ENCODE measurements around the gene PLOD3.
"Not testable (repeated sequence)": the region's sequence is repeated elsewhere in the genome, so short reads cannot be mapped to it uniquely, and the experiment has no call there.

Gene PLOD3

DNA sequence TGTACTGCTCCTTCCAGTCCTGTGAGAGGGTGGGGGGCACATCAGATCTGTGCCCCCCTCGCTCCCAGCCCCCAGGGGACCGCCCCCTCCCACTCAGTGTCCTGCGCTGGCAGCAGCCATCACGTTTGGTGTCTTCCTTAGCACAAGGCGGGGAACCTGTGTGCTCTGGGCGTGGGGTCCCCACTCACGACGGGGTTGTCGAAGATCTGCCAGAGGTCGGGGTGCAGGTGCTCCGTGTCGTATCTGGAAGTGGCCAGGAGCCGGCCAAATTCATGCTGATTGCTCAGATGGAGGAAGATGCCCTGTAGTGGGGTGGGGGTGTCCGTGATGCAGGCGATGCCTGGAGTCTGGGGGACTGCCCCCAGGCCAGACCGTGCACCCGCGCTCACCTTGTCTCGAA is 7.2 kb downstream of the PLOD3 start:
- no peak for DNase-seq (ENCODE audit: low spot score)

DNA sequence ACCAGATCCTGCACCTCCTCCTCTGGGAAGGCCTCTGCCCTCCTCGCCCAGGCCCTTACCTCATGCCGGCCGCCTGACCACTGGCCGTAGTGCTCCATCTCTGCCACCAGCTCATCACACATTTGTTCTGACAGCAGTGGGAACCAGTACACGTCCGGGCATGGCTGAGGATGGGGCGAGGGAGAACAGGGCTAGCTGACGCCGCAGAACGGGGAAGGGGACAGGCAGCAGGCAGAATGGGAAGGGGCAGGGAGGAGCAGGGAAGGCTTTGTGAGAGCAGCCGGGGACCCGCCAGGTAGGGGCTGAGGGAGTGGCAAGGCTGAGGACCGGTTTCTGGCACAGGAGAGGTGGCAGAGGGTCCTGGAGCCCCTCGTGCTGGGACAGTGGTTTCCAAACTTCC is 8.6 kb downstream of the PLOD3 start:
- no peak for DNase-seq (ENCODE audit: low spot score)

DNA sequence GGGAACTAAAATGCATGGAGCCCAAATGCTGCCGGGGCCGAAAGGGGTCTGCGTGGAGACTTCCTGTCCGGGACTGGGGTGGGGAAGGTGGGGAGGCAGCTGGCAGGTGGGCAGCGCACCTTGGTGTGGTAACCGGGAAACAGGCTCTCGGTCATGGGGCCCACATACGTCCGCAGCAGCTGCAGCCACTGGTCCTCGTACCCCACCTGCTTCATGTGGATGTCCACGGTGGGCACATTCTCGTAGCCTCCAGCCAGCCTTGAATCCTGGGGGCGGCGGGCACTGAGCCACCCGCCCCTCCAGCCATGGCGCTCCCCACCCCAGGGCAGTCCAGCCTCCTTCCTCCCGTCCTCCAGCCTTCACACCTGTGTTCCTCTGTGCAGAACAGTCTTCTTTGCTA is 9.9 kb downstream of the PLOD3 start:
- no peak for DNase-seq (ENCODE audit: low spot score)

DNA sequence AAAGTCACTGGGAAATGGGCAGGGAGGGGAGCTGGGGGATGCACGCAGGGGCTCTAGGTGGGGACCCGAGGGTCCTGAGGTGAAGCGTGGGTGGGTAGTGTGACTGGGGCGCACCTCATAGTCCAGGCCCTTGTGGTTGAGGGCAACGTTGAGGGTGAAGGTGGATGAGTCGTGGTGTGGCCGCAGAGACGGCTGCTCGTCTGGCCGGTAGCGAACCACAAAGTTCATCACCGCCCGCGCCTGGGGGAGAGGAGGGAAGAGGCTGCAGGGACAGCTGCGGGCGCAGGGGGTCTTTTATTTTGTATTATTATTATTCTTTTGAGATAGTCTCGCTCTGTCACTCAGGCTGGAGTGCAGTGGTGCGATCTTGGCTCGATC is 10.7 kb downstream of the PLOD3 start:
- no peak for DNase-seq (ENCODE audit: low spot score)

DNA sequence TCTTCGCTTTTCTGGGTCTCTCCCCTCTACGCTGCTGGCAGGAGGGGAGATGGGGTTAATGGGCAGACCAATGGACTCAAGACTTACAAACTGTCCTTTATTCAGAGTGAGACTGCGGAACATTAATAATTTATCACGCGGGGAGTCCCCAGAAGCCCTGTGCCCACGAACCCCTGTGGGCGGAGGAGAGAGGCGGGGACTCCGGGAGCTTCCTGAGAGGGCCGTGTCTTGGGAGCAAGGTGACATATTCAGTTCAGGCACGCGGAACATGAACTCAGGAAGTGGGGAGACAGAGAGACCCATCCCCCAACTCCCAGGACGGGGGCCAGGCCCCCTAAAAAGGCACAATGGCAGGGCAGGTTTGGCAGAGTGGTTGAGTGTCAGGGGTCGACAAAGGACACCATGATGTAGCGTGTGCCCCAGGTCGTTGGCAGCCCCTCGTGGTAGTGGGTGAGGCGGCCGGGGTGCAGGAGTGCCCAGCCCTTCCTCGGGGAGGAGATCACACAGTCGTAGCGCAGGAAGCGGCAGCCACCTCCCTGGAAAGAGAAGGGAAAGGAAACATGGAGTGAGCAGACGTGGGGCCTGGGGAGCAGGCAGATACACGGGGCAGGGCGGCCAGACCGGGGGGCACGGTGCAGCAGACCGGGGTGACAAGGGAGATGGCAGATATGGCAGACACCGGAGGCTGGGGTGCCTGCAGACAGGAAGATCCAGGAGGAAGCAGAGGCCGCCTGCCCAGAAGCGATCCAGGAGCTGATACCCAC is 11.3 kb downstream of the PLOD3 start:
- no peak for DNase-seq (ENCODE audit: low spot score)

DNA sequence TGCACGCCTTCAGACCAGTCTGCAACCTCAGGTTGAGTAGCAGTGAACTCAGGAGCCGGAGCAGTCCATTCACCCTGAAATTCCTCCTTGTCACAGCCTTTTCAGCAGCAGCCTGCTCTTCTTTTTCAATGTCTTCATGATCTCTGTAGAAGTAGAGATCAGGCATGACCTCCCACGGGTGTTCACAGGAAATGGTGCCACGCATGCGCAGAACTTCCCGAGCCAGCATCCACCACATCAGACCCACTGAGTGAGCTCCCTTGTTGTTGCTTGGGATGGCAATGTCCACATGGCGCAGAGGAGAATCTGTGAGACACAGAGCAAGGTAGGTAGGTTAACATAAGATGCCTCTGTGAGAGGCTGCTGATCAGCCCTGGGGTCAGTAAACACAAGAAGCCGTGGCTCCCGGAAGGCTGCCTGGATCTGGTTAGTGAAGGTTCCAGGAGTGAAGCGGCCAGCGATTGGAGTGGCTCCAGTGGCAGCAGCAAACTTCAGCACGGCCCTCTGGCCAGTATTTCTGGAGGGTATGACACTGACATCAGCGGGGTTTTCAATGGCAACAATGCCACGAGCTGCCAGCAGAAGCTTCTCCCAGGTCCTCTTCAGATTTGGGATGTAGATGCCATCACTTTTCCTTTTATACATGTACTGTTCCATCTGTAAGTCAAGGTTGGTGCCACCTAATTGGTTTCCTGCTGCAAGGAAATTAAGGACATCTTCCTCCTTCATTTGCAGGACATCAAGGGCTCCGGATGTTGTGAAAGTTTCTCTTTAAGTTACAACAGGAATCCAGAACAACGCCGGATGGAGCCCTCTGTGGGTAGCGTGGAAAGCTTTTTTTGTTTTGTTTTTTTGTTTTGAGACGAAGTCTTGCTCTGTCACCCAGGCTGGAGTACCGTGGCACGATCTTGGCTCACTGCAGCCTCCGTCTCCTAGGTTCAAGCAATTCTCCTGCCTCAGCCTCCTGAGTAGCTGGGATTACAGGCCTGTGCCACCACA is 13.3 kb downstream of the PLOD3 start:
- not testable (repeated sequence) for DNase-seq (ENCODE audit: low spot score)

DNA sequence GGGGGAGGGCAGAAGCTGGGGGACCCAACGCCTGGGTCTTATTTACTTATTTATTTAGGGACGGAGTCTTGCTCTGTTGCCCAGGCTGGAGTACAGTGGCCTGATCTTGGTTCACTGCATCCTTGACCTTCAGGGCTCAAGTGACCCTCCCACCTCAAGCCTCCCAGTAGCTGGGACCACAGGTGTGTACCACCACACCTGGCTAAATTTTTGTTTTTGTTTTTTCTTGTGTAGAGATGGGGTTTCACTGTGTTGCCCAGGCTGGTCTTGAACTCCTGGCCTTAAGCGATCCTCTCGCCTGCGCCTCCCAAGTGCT is 14.8 kb downstream of the PLOD3 start:
- no peak for DNase-seq (ENCODE audit: low spot score)

DNA sequence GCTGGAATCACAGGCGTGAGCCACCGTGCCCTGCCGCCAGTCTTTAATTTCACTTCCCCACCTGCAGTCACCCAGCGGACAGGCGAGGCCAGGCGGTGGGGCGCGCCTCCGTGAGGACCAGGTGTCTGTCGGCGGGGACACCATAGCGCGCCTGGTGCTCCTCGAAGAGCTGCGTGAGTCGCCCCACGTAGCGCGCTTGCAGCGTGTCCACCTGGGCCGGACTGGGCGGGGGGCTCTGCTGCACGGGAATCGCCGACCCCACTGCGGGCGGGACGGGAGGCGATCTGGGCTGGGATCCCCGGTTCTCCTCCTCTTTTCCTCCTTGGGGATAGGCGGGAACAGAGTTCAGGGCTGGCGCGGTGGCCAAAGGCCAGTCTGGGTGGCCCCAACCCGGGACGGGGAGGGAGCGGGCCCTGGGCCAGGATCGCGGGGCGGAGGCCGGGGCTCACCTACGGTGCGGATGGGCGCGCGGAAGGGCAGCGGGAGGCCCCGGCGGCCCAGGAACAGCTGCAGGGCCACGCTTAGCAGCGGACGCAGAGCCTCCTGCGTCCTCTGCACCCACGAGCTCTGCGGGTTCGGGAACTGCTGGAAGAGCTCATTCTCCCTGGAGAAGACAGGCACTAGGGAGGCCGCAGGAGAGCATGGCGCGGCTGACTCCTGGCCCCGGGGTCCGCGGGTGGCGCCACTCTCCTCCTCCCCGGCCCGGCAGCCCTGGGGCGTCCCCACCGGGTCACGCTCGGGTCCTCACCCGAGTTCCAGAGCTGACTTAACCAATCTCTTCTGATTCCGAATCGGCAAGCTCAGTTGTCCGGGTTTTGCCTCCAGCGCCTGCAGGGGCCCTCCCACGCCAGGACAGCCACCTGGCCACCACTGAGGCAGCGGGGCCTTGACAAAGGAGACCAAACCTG is 15.4 kb downstream of the PLOD3 start:
- DNase-seq (ENCODE audit: low spot score): no peak

DNA sequence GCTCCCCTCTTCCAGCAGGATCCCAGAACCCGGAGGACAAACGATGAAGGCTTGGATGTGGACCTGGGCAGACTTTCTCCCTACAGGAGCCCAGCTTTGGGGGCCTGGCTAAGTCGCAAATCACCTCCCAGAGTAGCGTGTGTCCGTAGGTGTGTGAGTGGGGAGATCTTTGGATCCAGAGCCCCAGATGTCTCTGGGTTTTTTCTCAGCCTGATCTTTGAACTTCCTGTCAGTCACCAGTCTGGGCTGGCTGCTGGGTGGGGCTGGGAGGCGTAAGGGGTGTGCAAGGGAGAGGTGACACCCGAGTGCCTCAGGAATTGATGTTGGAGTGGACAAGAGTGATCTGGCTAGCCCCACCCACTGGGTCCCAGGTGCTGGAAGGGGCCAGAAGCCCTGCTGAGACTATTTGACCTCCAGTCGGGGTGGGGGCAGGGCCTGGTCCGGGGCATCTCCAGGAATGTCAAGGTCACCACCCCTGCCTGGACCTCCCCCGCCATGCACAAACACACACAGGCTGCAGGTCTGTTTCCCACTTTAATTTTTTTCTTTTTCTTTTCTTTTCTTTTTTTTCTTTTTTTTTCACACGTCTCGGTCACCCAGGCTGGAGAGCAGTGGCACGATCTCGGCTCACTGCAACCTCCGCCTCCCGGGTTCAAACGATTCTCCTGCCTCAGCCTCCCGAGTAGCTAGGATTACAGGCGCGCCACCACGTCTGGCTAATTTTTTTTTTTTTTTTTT is 16.4 kb downstream of the PLOD3 start, which contains the start of gene MOGAT3:
TSS of gene MOGAT3 (minus strand) at position 175 of the 738 bp plus-strand sequence. CDS start 182 bp downstream, outside the sequence.
- no peak for DNase-seq (ENCODE audit: low spot score)

DNA sequence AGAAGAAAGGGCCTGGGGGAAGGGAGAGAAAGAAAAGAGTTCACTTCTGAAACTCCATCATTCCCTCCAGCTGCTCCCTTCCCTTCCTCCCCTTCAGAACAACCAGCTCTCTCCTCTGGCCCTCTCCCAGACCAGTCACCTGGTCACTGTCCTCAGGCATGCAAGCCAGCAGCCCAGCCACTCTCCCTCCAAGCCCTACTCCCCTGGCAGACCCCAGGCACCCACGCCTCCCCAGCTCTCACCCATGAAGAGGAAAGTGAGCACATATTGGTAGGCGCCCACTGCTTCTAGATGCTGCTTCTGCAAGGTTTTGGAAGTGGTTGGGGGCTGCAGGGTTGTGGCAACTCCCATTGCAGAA is 16.9 kb downstream of the PLOD3 start:
- no peak for DNase-seq (ENCODE audit: low spot score)

DNA sequence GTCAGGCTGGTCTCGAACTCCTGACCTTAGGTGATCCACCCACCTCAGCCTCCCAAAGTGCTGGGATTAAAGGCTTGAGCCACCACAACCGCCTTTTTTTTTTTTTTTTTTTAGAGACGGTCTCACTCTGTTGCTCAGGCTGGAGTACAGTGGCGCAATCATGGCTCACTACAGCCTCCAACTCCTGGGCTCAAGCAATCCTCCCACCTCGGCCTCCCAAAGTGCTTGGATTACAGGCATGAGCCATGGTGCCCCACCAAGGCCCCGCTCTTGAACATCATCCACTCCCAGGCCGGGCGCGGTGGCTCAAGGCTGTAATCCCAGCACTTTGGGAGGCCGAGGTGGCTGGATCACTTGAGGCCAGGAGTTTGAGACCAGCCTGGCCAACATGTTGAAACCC is 17.9 kb downstream of the PLOD3 start:
- DNase-seq (ENCODE audit: low spot score): not testable (repeated sequence)

DNA sequence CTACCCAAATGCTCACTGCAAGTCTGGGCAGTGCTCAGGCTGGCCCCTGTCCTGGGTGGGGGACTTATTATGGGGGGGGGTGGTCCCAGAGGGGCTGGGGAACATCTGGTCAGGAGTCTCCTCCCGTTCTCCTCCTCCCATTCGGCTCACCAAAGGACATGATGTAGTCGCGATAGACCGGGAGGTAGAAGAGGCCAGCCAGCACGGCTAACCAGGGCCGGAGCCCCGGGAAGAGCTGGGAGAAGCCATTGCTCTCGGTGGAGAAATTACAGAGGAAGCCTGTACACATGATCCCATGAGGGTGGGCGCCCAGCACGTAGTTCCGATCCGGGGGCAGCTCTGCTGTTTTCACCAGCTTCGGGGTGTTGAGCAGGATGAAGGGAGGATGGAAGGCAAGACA is 18.9 kb downstream of the PLOD3 start:
- no peak for DNase-seq (ENCODE audit: low spot score)

DNA sequence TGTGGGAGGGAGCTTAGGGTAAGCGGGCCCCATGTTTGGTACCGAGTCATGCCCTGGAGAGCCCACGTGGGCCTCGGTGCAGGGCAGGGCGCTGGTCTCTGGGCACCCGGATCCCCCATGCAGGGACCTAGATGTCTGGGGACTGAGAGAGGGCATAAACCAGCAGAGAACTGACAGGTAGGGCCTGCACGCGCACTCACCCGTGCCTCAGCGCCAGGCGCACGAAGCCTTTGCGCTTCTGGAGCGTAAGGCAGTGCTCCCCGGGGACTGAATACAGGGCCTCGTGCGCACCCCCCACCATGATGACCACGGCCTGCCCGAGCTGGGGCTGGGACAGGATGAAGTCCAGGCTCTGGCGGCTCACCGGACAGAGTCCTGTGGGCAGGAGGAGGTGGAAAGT is 19.4 kb downstream of the PLOD3 start:
- no peak for DNase-seq (ENCODE audit: low spot score)

DNA sequence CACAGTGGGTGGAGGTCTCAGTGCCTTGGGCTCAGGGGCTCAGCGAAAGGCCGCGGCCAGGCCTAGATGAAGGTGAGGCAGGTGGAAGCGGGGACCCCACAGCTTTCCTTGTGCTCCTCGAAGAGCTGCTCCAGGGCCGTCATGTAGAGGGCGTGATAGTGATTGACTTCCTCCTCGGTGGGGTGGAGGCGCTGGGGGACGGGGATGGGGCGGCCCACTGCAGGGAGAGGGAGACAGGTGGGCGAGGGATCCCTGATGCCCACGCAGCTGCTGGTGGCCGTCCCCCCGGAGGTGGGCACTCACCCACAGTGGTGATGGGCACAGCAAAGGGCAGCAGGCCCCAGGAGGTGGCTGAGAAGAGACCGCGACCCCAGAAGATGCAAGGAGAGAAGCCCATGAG is 21.5 kb downstream of the PLOD3 start:
- DNase-seq (ENCODE audit: low spot score): no peak

DNA sequence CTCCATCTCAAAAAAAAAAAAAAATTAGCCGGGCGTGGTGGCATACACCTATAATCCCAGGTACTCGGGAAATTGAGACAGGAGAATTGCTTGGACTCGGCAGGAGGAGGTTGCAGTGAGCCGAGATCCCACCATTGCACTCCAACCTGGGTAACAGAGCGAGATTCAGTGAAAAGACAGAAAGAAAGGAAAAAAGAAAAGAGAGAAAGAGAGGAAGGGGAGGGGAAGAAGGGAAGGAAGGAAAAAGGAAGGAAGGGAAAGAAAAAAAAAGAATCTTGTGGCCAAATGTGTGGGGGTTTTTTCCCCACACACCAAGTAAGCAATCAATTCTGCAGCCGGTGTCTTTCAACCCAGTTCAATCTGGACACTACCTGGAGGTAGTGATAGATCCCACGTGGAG is 28.3 kb downstream of the PLOD3 start:
- DNase-seq (ENCODE audit: low spot score): no peak

DNA sequence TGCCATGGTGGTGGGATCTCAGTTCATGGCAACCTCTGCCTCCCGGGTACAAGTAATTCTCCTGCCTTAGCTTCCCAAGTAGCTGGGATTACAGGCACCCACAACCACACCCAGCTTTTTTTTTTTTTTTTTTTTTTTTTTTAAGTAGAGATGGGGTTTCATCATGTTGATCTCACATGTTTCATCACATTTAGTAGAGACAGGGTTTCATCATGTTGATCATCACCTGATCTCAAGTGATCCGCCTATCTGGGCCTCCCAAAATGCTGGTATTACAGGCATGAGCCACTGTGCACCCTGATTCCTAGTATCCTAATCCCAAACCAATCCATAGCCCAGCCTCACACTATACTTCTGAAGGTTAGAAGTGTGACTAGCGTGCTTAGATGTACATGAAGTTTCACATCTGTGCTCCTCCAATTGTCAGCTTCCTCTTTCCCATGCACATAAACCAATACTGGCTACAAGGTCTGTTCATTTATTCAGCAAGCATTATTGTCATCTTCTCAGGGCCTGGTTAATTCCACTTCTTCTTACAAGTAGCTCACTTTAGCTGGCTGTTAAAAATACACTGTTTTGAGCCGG is 30.4 kb downstream of the PLOD3 start:
- DNase-seq (ENCODE audit: low spot score): no peak

DNA sequence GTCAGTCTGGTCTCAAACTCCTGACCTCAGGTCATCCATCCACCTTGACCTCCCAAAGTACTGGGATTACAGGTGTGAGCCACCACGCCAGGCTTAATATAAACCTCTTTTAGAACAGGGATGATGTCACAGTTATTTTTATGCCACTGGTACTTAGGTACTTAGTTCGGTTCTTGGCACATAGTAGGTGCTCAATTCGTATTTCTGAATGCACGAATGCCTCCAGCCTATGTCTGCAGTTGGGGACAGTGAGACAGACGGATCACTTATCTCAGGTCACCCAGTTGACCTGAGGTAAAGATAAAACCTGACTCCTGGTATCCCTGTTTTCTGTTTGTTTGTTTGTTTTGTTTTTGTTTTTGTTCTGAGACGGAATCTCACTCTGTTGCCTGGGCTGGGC is 31.2 kb downstream of the PLOD3 start:
- DNase-seq (ENCODE audit: low spot score): no peak

DNA sequence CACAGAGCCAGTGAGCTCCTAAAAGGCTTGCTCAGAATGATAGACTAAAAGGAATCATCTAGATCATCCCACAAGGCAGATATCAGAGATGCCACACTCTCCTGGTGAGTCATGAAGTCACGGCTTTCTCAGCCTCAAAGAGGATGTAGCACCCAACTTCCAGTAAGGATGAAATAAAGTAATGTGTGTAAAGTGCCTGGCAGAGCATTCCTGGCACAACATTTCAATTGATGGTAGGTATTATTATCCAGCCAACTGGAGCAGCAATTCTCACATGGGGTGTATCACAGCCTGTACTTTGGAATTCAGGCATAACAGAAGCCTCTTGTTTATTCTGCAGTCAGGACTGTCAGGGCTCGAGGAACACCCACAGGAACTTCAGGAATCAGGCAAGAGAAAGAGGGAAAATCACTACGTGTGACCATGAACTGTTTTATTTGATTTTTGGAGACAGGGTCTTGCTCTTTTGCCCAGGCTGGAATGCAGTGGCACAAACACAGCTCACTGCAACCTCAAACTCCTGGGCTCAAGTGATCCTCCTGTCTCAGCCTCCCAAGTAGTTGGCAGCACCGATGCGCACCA is 32.0 kb downstream of the PLOD3 start:
- DNase-seq (ENCODE audit: low spot score): no peak

DNA sequence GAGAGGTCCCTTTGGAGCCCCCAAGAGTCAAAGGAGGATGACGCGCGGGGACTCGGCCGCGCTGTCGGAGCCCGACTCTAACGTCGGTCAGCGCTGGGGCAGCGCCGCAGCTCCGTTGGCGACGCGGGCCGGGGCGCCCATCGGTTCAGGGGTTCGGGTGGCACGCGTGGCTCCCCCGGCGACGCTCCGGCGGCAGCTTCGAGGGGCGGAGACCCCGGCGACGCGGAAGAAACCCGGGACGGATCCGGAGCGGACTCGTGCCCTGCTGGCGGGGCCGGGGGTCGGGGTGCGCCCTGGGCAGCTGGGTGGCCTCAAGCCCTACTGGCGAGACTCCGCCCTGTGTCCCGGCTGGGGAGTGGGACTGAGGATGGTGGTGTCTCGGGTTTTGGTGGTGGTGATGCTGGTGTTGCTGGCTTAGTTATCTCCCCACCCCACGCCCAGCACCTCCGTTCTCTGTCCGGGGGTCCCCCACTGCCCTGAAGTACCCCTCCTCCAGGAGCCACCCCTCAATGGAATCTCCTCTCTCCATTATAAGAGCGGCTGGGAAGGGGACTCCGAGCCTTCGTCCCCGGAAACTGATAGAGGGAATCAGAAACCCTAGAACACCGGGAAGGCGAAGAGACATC is 37.1 kb downstream of the PLOD3 start, which contains the start of gene NAT16:
TSS of gene NAT16 (minus strand) at position 164 of the 626 bp plus-strand sequence. CDS start 5,486 bp downstream, outside the sequence.
- no peak for DNase-seq (ENCODE audit: low spot score)

DNA sequence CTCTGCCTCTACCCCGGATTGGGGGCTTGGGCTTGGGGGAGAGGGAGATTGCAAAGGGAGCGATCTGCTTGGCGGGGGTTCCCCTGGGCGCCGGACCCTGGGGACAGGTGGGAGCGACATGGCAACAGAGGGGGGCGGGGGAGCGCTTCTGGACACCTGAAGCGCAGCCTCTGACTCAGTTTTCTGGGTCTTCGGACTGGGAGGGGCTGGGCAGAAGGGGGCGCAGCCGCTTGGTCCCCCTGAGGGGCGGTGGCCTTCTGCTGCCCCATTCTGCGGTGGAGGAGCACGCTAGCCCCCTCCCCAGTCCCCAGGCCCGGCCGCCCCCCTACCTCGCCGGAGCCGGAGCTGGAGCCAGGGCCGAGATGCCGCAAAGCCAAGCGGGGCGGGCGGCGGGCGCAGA is 37.7 kb downstream of the PLOD3 start:
- no peak for DNase-seq (ENCODE audit: low spot score)

Data from pons (tissue), 1 donor.